ENCODE measurements around the gene TTC23L.

DNA sequence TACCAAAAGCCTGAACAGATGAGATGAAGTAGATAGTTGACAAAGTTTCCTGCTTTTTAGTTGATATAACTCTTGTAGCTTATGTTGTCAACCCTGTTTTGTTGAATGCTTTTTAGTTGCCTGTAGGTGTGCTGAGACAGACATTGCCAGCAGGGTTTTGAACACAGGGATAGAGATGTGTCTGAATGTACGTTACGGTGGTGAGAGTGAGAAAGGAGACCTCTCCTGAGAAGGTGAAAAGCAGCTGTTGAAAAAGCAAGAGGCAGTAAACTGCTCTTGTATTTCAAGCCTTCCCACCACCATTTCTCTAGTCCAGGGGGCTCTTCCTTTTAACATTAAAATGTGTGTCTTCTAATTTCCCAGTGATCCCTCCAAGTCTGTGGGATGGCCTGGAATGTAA lies 105.1 kb downstream of the TTC23L start:
- TF ChIP-seq, protein P1, sequence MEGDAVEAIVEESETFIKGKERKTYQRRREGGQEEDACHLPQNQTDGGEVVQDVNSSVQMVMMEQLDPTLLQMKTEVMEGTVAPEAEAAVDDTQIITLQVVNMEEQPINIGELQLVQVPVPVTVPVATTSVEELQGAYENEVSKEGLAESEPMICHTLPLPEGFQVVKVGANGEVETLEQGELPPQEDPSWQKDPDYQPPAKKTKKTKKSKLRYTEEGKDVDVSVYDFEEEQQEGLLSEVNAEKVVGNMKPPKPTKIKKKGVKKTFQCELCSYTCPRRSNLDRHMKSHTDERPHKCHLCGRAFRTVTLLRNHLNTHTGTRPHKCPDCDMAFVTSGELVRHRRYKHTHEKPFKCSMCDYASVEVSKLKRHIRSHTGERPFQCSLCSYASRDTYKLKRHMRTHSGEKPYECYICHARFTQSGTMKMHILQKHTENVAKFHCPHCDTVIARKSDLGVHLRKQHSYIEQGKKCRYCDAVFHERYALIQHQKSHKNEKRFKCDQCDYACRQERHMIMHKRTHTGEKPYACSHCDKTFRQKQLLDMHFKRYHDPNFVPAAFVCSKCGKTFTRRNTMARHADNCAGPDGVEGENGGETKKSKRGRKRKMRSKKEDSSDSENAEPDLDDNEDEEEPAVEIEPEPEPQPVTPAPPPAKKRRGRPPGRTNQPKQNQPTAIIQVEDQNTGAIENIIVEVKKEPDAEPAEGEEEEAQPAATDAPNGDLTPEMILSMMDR (IDR thresholded peaks at IDR 0.05): no peak
- no peak for TF ChIP-seq POLR2AphosphoS5 (IDR thresholded peaks at IDR 0.05)

All from prostate gland (tissue), 2 donors.